ENCODE measurements around the gene AFAP1.

The AFAP1 gene

GRCh38 chr4:7886007-7886973 lies 53.4 kb downstream of the AFAP1 start:
- no peak overlapping the region for H3K9ac ChIP-seq (ENCODE audit: low read depth, low read length, poor library complexity, severe bottlenecking)
- no peak for TF ChIP-seq EZH2phosphoT487 (IDR thresholded peaks at IDR 0.05; ENCODE audit: borderline replicate concordance)
- TF ChIP-seq CTCF (conservative IDR thresholded peaks at IDR 0.05; ENCODE audit: low read length), result no peak
- no peaks in the 10 kb centered on the region for H3K27me3 ChIP-seq (ENCODE audit: insufficient read depth, low read length, poor library complexity, severe bottlenecking)
- no peaks in the 10 kb centered on the region for H3F3A ChIP-seq (ENCODE audit: low read depth)
- H2AFZ ChIP-seq (ENCODE audit: low read length), result no peak overlapping the region
- H4K20me1 ChIP-seq (ENCODE audit: insufficient read depth, low read length, poor library complexity, severe bottlenecking), result no peaks in the 10 kb centered on the region
- H3K4me3 ChIP-seq (ENCODE audit: low read length, poor library complexity, severe bottlenecking), result no peak overlapping the region
- no peaks in the 10 kb centered on the region for H3K36me3 ChIP-seq (ENCODE audit: insufficient read depth, low read length)
- H3K9me3 ChIP-seq (ENCODE audit: insufficient read depth, low read depth, low read length), result peaks cover 4% of the 10 kb centered on the region; the same call in 1 of the 2 replicates
- H3K79me2 ChIP-seq (ENCODE audit: insufficient read depth, low read length), result no peaks in the 10 kb centered on the region
- H3K9me2 ChIP-seq (replicated peaks; ENCODE audit: low read depth, low read length), result no peaks in the 10 kb centered on the region
- H3K4me2 ChIP-seq (ENCODE audit: low read depth, low read length, poor library complexity, severe bottlenecking), result no peak overlapping the region
- H3K4me1 ChIP-seq (ENCODE audit: insufficient read depth, low read length, poor library complexity, severe bottlenecking), result no peaks in the 10 kb centered on the region

DNA sequence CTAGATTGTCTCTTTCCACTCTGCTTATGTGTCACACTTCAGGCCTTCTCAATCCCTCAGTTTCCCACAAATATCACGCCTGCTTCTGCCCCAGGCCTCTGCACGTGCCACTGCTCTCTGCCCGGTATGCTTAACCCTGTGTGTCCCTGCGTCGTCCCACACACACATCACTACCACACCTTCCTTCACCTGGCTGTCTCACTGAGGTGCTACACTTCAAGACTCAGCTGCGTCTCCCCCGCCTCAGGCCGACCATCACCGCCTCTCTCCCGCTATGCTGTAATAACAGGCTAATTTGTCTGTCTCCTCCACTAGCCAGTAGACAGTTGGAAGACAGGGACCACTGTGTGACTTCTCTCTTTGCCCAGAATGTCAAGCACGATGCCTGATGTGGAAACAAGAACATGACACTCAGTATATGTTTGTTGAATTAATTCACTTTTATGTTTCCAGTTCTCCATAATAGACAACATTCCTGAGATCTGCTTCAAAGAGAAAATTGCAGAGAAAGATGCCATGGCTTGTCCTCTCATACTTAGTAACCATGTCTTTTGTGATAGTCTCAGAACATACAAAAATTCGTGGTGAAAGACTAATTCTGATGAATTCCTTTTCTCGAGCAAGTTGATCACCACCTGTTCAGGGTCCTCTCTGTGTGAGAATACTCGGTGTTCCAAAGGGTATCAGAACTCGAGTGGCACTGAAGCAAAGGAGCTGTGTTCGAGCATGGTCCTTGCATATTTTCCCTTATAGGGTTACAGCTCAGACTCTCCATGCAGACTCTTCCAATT lies 54.2 kb downstream of the AFAP1 start:
- Histone ChIP-seq H3K79me2 (ENCODE audit: insufficient read depth, low read length) (no peaks in the 10 kb centered on the region), H3K9ac (ENCODE audit: low read depth, low read length, poor library complexity, severe bottlenecking) (no peak overlapping the region), H3K4me2 (ENCODE audit: low read depth, low read length, poor library complexity, severe bottlenecking) (no peak overlapping the region)

DNA sequence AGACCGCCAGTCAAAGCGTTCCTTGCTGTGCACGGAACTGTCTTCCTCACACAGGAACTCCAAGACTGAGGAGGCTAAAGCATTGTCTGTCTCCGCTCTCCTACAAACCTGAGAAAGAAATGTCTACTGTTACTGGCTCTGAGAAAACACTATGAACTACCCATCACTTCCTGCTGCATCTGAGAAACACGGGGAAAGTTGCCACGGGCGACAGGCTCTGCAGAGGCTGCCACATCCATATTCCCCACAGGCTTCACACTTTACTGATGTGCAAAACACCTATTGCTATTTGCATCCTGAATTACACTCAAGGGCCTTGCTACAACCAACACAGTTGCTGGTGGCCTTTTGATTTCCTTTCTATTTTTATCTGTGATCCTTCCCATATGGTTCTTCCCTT lies 59.0 kb downstream of the AFAP1 start:
- H3K79me2 ChIP-seq (ENCODE audit: insufficient read depth, low read length), result no peaks in the 10 kb centered on the region
- H4K20me1 ChIP-seq (ENCODE audit: insufficient read depth, low read length, poor library complexity, severe bottlenecking), result no peaks in the 10 kb centered on the region

More for the DNA sequence above, 54.2 kb downstream of the AFAP1 start:
- H2AFZ ChIP-seq (ENCODE audit: low read length), result no peak overlapping the region
- no peaks in the 10 kb centered on the region for H3F3A ChIP-seq (ENCODE audit: low read depth)
- no peaks in the 10 kb centered on the region for H3K9me2 ChIP-seq (replicated peaks; ENCODE audit: low read depth, low read length)
- H3K4me1 ChIP-seq (ENCODE audit: insufficient read depth, low read length, poor library complexity, severe bottlenecking), result no peaks in the 10 kb centered on the region
- no peak overlapping the region for H3K4me3 ChIP-seq (ENCODE audit: low read length, poor library complexity, severe bottlenecking)
- H3K36me3 ChIP-seq (ENCODE audit: insufficient read depth, low read length), result no peaks in the 10 kb centered on the region
- no peaks in the 10 kb centered on the region for H3K27me3 ChIP-seq (ENCODE audit: insufficient read depth, low read length, poor library complexity, severe bottlenecking)
- no peaks in the 10 kb centered on the region for H4K20me1 ChIP-seq (ENCODE audit: insufficient read depth, low read length, poor library complexity, severe bottlenecking)
- no peak for TF ChIP-seq CTCF (conservative IDR thresholded peaks at IDR 0.05; ENCODE audit: low read length)
- H3K9me3 ChIP-seq (ENCODE audit: insufficient read depth, low read depth, low read length), result peaks cover 4% of the 10 kb centered on the region; the same call in 1 of the 2 replicates

More for the DNA sequence above, 59.0 kb downstream of the AFAP1 start:
- Histone ChIP-seq H3K9me3 (ENCODE audit: insufficient read depth, low read depth, low read length) (no peaks in the 10 kb centered on the region), H3K4me3 (ENCODE audit: low read length, poor library complexity, severe bottlenecking) (no peak overlapping the region), H3K4me1 (ENCODE audit: insufficient read depth, low read length, poor library complexity, severe bottlenecking) (no peaks in the 10 kb centered on the region), H2AFZ (ENCODE audit: low read length) (no peak overlapping the region), H3K9ac (ENCODE audit: low read depth, low read length, poor library complexity, severe bottlenecking) (no peak overlapping the region), H3K36me3 (ENCODE audit: insufficient read depth, low read length) (no peaks in the 10 kb centered on the region), H3K9me2 (replicated peaks; ENCODE audit: low read depth, low read length) (no peaks in the 10 kb centered on the region), H3F3A (ENCODE audit: low read depth) (no peaks in the 10 kb centered on the region), H3K4me2 (ENCODE audit: low read depth, low read length, poor library complexity, severe bottlenecking) (no peak overlapping the region), H3K27me3 (ENCODE audit: insufficient read depth, low read length, poor library complexity, severe bottlenecking) (no peaks in the 10 kb centered on the region)
- TF ChIP-seq EZH2phosphoT487 (IDR thresholded peaks at IDR 0.05; ENCODE audit: borderline replicate concordance), result no peak
- TF ChIP-seq CTCF (conservative IDR thresholded peaks at IDR 0.05; ENCODE audit: low read length), result no peak

Measured in Loucy (cell line).